Body of pancreas (tissue), 4 donors: ENCODE results near the gene IRS1.

ENCODE experiments used
- POLR2A ChIP-seq, 3 donors: fragments of 450-650 bp; IDR thresholded peaks; one replicate each; pipeline ENCODE4 v1.6.1; 2016; ENCODE audit warnings: antibody characterized with exemption in 3 of 3, mild to moderate bottlenecking in 2 of 3
- TF ChIP-seq, protein P1 (sequence below), 7 experiments: fragments of 450-650 bp in 4 of 7; fragments of 200-600 bp in 3 of 7; sonication (generic) in 3 of 7; IDR thresholded peaks; one replicate each; pipeline ENCODE4 v1.5.1; 2016 to 2019; ENCODE audit warnings: antibody characterized with exemption in 7 of 7

DNA sequence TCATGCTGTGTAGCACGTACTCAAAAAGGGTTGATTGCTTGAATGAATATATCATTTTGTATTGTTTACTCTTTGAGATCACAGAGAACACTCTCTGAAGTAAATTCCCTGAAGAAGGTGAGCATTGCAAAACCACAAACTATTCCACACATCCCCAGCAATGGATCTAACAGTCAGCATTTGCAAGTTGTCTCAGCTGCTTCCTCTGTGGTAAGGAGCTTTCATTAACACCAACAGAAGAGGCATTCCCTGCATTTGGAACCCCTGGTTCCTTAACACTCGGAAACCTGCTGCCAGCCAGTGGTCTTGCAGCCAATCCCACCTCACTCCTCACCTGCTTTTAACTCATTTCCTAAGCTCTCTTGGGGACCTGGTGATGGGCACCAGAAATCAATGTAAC lies 108.4 kb downstream of the IRS1 start:
- TF ChIP-seq, protein P1, sequence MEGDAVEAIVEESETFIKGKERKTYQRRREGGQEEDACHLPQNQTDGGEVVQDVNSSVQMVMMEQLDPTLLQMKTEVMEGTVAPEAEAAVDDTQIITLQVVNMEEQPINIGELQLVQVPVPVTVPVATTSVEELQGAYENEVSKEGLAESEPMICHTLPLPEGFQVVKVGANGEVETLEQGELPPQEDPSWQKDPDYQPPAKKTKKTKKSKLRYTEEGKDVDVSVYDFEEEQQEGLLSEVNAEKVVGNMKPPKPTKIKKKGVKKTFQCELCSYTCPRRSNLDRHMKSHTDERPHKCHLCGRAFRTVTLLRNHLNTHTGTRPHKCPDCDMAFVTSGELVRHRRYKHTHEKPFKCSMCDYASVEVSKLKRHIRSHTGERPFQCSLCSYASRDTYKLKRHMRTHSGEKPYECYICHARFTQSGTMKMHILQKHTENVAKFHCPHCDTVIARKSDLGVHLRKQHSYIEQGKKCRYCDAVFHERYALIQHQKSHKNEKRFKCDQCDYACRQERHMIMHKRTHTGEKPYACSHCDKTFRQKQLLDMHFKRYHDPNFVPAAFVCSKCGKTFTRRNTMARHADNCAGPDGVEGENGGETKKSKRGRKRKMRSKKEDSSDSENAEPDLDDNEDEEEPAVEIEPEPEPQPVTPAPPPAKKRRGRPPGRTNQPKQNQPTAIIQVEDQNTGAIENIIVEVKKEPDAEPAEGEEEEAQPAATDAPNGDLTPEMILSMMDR (IDR thresholded peaks at IDR 0.05): no peak
- no peak for TF ChIP-seq POLR2A (IDR thresholded peaks at IDR 0.05)
